CD4-positive, alpha-beta T cell treated with Interleukin-4 for 4 hours (primary cell): Measurements from ENCODE around the gene SUCO.
A peak's percentile ranks its signal among the peaks of the same experiment; 100 is the strongest.
"Not testable (repeated sequence)": the region's sequence is repeated elsewhere in the genome, so short reads cannot be mapped to it uniquely, and the experiment has no call there.

ENCODE experiments used
- DNase-seq: peaks from one replicate; pipeline ENCODE4 v3.0.0-alpha.2; 2020

Gene SUCO

DNA sequence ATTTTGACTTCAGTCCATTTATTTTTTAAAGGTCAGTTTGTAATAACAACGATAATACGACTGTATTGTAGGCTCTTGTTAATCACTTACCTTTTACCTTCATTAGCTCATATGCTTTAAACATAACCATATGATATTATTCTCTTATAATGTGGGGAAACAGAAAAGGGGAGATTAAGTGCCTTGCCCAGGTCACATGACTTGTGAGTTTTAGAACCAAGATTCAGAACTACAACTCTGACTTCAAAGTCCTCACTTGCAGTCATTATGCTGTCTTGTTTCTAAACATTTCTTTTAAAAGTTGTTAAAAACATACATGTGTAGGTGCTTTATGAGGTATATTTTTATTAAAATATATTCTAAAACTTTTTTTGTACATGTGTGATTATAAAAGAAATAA lies 41.1 kb downstream of the SUCO start:
- DNase-seq: no peak

DNA sequence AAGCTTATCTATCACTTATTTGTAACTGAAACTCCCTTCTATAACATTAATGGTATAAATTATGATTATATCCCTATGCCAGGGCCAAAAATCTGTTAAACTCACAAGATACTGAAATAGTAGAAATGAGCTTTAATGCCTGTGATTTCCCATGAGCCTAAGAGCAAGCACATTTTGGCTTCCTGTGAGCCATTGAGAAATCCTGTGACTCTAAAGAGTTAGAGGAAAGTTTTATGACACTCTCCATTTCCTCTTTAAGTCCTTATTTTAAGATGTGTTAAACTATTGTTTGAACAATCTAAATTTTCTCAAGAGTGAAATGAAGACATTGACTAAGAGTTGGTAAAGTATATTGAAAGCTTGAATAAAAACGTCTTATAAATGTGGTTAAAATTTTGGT lies 45.6 kb downstream of the SUCO start:
- DNase-seq: no peak

DNA sequence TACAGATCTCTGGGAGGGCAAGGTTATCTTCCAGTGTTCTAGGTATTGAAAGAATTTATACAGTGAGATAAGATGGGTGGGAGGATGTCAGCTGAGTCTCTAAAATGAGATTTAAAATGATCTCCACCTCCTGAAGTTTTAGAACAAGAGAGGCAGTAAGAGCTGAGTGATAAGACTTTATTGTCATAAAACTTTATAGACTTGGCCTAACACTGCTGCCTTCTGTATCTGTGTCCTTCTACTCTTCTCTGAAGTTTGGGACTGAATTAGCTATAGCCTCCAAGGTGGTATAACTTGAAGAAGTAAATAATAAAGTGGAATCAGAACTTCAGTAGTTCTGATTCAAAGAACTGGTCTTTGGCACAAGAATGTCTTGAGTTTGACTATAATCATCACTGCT lies 48.3 kb downstream of the SUCO start:
- DNase-seq: no peak

DNA sequence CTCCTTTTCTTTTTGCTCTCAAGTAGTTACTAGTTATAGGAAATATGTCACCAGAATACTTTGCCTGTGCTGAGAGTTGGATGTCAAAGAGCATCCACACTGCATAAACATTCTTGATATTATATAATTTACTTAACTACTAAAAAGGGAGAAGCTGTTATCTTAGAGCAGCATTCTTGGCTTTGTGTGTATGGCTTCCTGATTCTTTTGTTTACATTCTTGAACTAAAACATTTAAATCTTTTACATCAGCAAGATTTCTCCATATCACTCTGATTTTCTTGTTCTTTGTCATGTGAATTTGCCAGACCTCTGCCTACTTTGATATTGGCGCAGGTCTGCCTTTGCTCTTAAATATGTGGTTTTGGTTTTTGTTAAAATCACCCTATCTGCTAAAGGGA lies 48.8 kb downstream of the SUCO start:
- no peak for DNase-seq

DNA sequence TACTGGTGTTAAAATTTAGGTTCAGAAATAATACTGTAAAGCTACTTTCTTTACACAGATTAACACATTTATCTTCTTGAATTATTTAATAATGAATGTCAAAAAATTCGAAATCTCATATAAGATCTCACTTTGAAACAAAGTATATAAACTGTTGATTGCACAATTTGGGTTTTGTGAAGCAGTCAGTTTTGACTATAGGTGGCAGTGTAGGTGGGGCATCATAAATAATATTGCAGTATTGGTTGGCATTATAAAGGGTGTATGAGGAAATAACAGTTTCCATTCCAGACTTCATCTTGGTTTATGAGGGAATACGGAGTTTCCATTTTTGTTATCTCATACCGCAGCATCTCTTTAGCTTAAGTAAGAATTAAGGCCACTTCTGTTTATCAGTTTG lies 49.9 kb downstream of the SUCO start:
- DNase-seq: no peak

DNA sequence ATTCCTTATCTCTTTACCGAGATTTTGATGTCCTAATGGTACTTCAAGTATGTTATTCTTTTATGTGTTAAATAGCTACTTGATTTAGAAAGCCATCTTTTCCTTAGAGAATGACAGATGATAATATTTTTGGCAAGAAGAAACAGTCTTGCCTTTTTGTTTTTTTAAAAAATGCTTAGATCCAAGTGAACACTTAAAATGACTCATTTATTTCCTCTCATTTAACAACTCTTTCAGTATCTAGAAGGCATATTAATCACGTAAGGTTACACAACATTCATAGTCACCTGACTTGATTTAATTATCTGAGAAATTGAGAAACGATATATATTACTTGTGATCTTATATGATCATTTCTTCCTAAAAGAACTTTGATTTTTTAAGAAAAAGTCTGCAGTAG lies 52.4 kb downstream of the SUCO start:
- DNase-seq: no peak

DNA sequence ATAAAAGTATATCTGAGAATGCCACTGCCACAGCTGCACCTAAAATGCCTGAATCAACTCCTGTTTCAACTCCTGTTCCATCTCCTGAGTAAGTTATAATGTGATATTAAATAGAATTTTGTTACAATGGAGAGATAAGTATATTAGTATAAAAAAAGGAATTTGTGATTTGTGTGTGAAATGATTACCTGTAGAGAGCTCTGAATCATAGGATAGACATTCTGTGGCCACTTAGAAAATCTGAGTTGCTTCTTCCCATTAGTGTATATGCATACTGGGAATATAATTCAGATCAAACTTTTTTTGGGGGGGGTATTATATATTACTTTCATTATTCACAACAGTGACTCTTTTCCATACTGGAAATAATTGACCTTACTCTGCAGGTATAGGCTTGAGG lies 52.9 kb downstream of the SUCO start:
- no peak for DNase-seq

DNA sequence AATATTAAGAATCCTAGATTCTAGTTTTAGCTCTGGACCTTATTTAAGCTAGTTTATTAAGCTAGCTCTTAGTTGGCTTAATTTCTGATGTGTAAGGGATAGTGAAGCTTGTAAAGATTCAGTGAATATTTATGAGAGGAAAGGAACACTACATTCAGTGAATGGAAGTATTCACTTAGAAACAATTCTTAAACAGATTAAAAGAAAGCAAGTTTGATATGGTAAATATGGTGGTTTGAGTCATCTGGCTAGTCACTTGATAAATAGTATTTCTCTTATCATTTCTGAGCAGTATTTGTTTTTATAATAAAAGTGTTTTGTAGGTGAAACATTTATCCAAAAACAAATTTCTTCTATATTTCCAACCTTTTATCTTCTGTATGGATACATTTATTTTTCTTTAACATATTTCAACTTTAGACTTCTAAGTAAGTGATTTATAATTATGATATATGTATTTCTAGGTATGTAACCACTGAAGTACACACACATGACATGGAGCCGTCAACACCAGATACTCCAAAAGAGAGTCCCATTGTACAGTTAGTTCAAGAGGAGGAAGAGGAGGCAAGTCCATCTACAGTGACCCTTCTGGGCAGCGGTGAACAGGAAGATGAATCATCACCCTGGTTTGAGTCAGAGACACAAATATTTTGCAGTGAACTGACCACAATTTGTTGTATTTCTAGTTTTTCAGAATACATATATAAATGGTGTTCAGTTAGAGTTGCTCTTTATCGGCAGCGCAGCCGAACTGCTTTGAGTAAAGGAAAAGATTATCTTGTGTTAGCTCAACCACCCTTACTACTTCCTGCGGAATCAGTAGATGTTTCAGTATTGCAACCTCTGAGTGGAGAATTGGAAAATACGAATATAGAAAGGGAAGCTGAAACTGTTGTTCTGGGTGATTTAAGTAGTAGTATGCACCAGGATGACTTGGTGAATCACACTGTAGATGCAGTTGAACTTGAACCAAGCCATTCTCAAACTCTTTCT lies 55.6 kb downstream of the SUCO start:
- DNase-seq: no peak

DNA sequence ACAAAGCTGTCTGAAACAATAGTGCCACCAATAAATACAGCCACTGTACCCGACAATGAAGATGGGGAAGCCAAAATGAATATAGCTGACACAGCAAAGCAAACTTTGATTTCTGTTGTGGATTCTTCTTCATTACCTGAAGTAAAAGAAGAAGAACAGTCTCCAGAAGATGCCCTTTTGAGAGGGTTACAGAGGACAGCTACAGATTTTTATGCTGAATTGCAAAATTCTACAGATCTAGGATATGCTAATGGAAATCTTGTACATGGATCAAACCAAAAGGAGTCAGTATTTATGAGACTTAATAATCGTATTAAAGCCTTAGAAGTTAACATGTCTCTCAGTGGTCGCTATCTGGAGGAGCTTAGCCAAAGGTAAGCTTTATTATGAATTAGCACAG lies 56.6 kb downstream of the SUCO start:
- DNase-seq: no peak

DNA sequence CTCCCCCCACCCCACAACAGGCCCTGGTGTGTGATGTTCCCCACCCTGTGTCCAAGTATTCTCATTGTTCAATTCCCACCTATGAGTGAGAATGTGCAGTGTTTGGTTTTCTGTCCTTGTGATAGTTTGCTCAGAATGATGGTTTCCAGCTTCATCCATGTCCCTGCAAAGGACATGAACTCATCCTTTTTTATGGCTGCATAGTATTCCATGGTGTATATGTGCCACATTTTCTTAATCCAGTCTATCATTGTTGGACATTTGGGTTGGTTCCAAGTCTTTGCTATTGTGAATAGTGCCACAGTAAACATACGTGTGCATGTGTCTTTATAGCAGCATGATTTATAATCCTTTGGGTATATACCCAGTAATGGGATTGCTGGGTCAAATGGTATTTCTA lies 58.5 kb downstream of the SUCO start:
- not testable (repeated sequence) for DNase-seq

DNA sequence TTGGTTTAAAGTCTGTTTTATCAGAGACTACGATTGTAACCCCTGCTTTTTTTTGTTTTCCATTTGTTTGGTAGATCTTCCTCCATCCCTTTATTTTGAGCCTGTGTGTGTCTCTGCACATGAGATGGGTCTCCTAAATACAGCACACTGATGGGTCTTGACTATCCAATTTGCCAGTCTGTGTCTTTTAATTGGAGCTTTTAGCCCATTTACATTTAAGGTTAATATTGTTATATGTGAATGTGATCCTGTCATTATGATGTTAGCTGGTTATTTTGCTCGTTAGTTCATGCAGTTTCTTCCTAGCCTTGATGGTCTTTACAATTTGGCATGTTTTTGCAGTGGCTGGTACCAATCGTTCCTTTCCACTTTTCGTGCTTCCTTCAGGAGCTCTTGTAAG lies 62.1 kb downstream of the SUCO start:
- not testable (repeated sequence) for DNase-seq

DNA sequence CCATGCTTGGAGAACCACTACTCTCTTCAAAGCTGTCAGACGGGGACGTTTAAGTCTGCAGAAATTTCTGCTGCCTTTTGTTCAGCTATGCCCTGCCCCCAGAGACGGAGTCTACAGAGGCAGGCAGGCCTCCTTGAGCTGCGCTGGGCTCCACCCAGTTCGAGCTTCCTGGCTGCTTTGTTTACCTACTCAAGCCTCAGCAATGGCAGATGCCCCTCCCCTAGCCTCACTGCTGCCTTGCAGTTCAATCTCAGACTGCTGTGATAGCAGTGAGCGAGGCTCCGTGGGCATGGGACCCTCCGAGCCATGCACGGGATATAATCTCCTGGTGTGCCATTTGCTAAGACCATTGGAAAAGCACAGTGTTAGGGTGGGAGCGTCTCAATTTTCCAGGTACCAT lies 63.8 kb downstream of the SUCO start:
- not testable (repeated sequence) for DNase-seq

DNA sequence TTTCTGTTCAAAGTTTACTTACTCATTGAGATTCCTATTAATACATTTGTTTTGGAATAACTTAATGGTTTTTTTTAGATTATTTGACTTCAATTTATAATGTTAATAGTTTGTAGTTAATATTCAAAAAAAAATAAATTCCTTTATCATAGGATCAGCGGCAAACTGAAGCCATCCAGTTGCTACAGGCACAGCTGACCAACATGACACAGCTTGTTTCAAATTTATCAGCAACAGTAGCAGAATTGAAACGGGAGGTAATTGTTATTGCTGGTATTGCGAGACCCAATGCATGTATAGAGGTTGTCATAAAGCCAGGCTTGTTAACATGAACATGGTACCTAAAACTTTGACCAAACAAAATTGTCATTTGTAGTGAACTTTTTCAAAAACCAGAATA lies 67.0 kb downstream of the SUCO start:
- DNase-seq: no peak

DNA sequence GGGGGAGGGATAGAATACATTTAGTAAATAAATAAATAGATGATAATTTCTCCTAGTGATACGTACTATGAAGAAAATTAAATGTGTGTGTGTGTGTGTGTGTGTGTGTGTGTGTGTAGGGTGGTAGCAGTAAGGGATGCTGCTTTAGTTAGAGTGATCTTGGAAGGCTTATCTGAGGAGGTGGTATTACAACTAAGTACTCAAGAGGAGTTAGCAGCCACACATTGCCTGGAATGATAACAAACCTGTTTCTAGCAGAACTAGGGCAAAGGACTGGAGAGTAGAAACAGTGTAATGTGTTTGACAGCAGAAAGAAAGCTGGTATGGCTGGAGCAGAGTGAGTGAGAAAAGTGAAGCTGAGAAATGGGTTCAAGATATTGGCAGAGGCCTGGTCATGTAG lies 67.7 kb downstream of the SUCO start:
- no peak for DNase-seq

DNA sequence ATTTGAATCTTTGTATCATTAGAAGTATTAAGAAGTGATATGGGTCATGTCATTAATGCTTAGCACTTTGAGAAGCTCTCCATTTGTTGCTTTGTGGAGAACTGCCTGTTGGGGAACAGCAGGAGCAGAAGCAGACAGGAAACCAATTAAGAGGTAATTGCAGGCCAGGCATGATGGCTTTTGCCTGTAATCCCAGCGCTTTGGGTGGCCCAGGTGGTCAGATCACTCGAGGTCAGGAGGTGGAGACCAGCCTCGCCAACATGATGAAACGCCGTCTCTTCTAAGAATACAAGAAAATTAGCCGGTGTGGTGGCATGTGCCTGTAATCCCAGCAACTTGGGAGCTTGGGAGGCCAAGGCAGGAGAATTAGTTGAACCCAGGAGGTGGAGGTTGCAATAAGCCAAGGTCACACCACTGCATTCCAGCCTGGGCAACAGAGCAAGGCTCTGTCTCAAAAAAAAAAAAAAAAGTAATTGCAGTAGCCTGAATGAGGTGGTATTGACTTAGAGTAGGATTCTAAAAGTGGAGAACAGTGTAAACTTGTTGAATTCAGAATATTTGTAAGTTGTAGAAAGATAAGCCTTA lies 68.2 kb downstream of the SUCO start:
- no peak for DNase-seq

DNA sequence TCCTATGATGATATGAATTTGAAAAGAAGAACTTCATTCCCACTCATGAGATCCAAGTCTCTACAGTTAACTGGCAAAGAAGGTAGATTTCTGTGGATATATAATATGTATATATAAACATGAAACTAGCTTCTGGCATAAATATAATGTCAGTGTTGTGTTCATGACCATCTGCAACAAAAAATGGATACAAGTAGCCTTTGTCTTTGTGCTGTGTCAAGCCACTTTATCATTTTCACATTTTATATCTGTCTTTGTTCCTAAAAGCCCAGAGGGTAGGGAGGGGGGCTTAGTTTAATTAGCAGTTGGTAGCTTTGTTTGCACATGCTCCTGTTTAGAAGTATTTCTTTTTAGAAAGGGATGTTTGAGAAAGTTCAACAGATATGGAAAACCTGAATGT lies 69.8 kb downstream of the SUCO start:
- no peak for DNase-seq

DNA sequence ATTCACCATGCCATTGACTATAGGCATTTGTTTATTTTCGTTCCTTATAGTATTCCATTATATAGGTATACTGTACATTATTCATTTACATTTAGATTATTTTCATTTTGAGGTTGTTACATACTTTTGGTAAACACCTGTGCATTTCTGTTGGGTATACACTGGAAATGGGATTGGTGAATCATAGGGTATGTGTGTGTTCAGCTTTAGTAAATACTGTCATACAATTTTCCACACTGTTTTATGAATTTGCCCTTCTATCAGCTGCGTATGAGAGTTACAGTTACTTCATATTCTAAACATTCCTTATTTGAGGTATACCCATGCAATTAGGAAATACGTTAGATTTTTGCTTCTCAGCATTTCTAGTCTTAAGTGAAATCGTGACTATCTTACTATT lies 70.9 kb downstream of the SUCO start:
- no peak for DNase-seq

DNA sequence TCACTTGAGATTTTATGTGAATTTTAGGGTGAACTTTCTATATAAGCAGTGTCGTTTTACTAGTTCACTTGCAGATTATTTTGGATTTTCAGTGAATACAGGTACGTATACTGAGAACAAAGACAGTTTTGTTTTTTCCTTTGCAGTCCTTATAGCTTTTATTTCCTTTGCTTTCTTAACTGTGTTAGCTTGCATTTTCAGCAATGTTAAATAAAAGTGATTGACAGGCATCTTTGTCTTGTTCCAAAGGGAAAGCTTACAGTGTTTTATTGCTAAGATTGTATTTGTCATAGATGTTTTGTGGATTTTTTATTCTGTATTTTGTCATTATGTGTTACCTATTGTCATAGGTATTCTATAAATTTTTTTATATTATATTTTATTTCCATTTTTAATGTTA lies 72.7 kb downstream of the SUCO start:
- DNase-seq: no peak

DNA sequence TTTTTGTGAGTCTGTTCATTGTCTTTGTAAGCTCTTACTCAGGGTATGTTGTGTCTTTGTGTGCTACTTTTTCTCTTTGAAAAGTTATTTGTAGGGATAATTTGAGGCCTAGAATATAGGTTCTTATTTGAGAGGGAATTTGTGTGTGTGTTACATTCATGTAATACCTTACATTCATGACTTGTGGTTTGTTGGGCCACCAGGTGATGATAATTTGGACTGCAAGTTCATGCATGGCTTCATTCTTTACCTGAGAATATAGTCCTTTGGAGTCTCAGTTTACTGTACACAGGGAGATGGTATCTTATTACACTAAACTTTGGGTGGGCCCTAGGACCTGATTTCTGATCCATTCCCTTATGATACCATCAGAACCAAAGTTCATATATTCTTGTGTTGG lies 74.2 kb downstream of the SUCO start:
- no peak for DNase-seq

DNA sequence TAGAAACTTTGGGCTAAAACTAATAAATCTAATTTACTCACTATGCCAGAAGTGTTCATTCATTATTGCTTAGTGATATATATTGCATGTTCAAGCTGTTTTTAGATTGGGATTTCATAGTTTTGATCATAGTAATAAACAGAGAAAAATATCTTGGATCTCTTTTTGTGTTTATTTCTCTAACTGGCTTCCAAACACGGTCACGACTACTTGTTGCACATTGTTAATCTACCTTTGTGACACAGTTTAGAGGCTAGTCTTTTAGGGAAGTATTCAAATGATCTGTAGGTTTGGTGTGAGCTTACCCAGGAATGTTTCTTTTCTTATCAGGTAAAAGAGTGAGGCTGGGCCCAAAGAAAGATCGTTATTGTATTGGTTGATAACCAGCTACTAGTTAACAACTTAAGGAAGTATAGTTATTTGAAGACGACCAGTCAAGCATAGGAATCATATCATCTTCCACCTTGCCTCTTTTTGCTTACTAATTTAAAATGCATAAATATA lies 75.2 kb downstream of the SUCO start:
- no peak for DNase-seq

DNA sequence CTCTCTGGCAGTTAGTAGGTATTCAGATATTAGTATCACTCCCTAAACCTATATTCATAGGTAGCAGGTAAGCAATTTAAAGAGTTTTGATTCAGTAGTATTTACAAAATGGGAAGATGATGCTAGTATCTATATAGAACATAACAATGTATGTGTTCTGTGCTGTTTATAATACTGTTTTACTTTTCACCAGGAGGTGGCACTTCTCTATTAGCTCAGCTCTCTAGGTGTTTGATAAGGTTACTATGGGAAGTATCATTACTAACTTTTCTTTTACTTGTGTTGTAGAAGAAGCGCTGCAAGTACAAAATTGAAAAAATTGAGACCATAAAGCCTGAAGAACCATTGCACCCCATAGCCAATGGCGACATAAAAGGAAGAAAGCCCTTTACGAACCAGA lies 76.6 kb downstream of the SUCO start:
- DNase-seq: peak; percentile 60

DNA sequence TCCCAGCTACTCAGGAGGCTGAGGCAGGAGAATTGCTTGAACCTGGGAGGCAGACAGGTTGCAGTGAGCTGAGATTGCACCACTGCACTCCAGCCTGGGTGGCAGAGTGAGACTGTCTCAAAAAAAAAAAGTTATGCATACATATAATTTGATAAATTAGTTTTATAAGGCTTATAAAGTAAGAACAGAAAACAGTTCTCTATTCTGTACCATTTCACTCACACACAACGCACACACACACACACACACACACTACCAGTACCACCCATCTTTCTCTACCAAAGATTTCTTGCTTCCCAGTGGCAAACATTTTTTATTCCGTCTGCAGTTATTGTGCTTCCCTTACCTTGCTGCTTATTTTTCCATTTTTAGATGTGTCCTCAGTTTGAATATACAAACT lies 79.5 kb downstream of the SUCO start:
- no peak for DNase-seq

DNA sequence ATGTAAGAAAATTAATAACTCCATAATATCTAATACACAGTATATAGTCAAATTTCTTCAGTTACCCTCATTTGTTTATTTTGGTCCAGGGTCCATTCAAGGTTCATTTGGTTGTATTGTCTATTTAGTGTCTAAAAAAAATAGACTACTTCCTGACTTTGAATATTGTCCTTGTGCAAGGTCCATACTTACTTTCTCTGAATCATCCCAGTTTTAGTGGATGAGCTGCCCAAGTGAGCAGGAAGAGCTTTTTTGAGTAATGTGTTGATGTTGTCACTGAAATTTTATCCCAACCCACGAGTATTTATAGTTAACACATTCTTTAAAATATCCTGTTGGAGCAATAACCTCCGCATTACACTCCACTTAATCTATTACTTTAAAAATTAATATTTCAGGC lies 80.3 kb downstream of the SUCO start:
- DNase-seq: no peak

DNA sequence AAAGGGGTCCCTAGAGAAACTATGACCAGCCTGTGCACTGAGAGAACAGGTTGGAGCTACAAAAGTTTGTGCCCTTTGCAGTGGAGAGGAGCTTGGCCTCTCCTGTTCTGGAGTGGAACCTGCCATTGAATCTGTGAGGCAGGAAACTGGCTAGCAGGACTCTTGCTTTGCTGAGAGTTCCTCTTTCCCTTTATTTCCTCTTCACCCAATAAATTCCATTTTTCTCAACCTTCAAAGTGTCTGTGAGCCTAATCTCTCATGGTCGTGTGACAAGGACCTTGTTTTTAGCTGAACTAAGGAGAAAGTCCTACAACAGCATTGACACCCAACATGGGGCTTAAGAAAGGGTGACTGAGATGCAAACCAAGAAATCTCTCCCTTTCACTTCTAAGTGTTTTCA lies 83.2 kb downstream of the SUCO start:
- no peak for DNase-seq

DNA sequence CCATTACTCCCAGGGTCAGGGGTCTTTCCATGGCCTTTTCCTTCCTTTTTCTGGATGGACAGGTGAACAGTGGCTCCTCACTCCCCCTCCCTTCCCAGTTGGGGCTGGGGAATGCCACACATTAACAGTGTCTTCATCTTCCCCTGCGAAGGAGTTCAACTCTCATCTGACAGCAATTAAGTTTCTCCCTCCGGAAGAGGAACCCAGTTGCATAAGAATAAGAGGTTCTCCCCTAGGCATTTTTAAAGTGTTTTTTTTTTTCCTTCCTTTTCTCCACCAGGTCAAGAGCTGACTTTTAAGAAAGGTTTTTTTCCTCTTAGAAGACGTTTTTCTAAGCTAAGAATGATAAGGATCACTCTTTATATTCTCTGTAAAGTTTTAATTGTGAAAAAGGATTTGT lies 83.7 kb downstream of the SUCO start:
- DNase-seq: no peak
